ENCODE data around the gene CHIC1. TPM values are rescaled to one million over a fixed set of nuclear protein-coding genes. Genes with fewer than 3 reads are reported as not detected.

Gene CHIC1
- total RNA-seq, 1 donor from 2014 or later = 17.8 TPM

GRCh38 chrX:73561801-73562200, 1.2 kb upstream of the CHIC1 start:
- H3K9me3 Mint-ChIP-seq = no peaks in the 10 kb centered on the region
- Histone ChIP-seq H3K4me3 (no peak overlapping the region), H3K27ac (no peak overlapping the region), H3K4me1 (no peaks in the 10 kb centered on the region), H3K36me3 (no peaks in the 10 kb centered on the region), H3K27me3 (no peaks in the 10 kb centered on the region), H3K79me2 (ENCODE audit: low read depth) (peaks cover 24% of the 10 kb centered on the region), H3K9ac (no peak overlapping the region), H3K9me3 (ENCODE audit: low read depth) (peaks cover 4% of the 10 kb centered on the region), H3K4me2 (no peak overlapping the region), H4K20me1 (ENCODE audit: low read depth) (no peaks in the 10 kb centered on the region), H2AFZ (replicated peaks) (no peak overlapping the region), H3F3A (ENCODE audit: low read depth) (no peaks in the 10 kb centered on the region)
- H3K27ac Mint-ChIP-seq = no peak overlapping the region
- H3K4me3 Mint-ChIP-seq = no peak overlapping the region
- TF ChIP-seq EZH2 (IDR thresholded peaks at IDR 0.05) (no peak), EZH2phosphoT487 (IDR thresholded peaks at IDR 0.05) (no peak), CTCF (IDR thresholded peaks at IDR 0.05) (no peak)
- no peak for DNase-seq (ENCODE audit: low spot score)
- H3K4me1 Mint-ChIP-seq = peaks cover 3% of the 10 kb centered on the region
- H3K27me3 Mint-ChIP-seq (ENCODE audit: insufficient read depth, low read depth) = no peaks in the 10 kb centered on the region
- H3K36me3 Mint-ChIP-seq = no peaks in the 10 kb centered on the region

GRCh38 chrX:73562458-73562857, 539 bp upstream of the CHIC1 start:
- no peaks in the 10 kb centered on the region for H3K27me3 ChIP-seq
- peak overlapping the region; percentile 63 for H3K4me2 ChIP-seq
- peak overlapping the region; percentile 98 for H3K4me3 Mint-ChIP-seq
- TF ChIP-seq CTCF (IDR thresholded peaks at IDR 0.05) (no peak), EZH2 (IDR thresholded peaks at IDR 0.05) (no peak), EZH2phosphoT487 (IDR thresholded peaks at IDR 0.05) (no peak)
- H3K36me3 Mint-ChIP-seq = no peaks in the 10 kb centered on the region
- no peak overlapping the region for H3K27ac ChIP-seq
- peaks cover 3% of the 10 kb centered on the region for H3K4me1 Mint-ChIP-seq
- no peaks in the 10 kb centered on the region for H3K27me3 Mint-ChIP-seq (ENCODE audit: insufficient read depth, low read depth)
- H3F3A ChIP-seq (ENCODE audit: low read depth) = no peaks in the 10 kb centered on the region
- no peaks in the 10 kb centered on the region for H3K9me3 Mint-ChIP-seq
- H3K36me3 ChIP-seq = no peaks in the 10 kb centered on the region
- H3K9ac ChIP-seq = no peak overlapping the region
- peaks cover 24% of the 10 kb centered on the region for H3K79me2 ChIP-seq (ENCODE audit: low read depth)
- H3K9me3 ChIP-seq (ENCODE audit: low read depth) = peaks cover 4% of the 10 kb centered on the region
- DNase-seq (ENCODE audit: low spot score) = no peak
- peak overlapping the region; percentile 51 for H3K4me3 ChIP-seq
- no peak overlapping the region for H3K27ac Mint-ChIP-seq
- H3K4me1 ChIP-seq = no peaks in the 10 kb centered on the region
- H4K20me1 ChIP-seq (ENCODE audit: low read depth) = no peaks in the 10 kb centered on the region
- peak overlapping the region; percentile 46 for H2AFZ ChIP-seq (replicated peaks)

- H2AFZ ChIP-seq (replicated peaks) = peak overlapping the region; percentile 89
- no peak for DNase-seq (ENCODE audit: low spot score)
- Mint-ChIP-seq H3K4me3 (peak overlapping the region; percentile 98), H3K36me3 (no peaks in the 10 kb centered on the region), H3K27me3 (ENCODE audit: insufficient read depth, low read depth) (no peaks in the 10 kb centered on the region), H3K9me3 (no peaks in the 10 kb centered on the region), H3K4me1 (peaks cover 3% of the 10 kb centered on the region), H3K27ac (peak overlapping the region; percentile 75)
- no peaks in the 10 kb centered on the region for H3K4me1 ChIP-seq
- no peaks in the 10 kb centered on the region for H3K27me3 ChIP-seq
- H3K9me3 ChIP-seq (ENCODE audit: low read depth) = peaks cover 4% of the 10 kb centered on the region
- no peaks in the 10 kb centered on the region for H3F3A ChIP-seq (ENCODE audit: low read depth)
- peak overlapping the region; percentile 76 for H3K4me2 ChIP-seq
- no peaks in the 10 kb centered on the region for H3K36me3 ChIP-seq
- peak overlapping the region; percentile 51 for H3K4me3 ChIP-seq
- no peak for TF ChIP-seq EZH2phosphoT487 (IDR thresholded peaks at IDR 0.05)
- TF ChIP-seq CTCF (IDR thresholded peaks at IDR 0.05) = no peak
- no peak for TF ChIP-seq EZH2 (IDR thresholded peaks at IDR 0.05)
- H4K20me1 ChIP-seq (ENCODE audit: low read depth) = no peaks in the 10 kb centered on the region
- H3K9ac ChIP-seq = peak overlapping the region; percentile 49
- H3K79me2 ChIP-seq (ENCODE audit: low read depth) = peaks cover 24% of the 10 kb centered on the region
- no peak overlapping the region for H3K27ac ChIP-seq
Measured at GRCh38 chrX:73563738-73564068, 706 bp downstream of the CHIC1 start.

Data from neural progenitor cell (in vitro differentiated cells).